AG09319 (cell line): ENCODE measurements around the gene REPS2.

ENCODE experiments used
- DNase-seq: peaks from one replicate; pipeline ENCODE4 v3.0.0-alpha.2; 2010; ENCODE audit warnings: low read depth; ENCODE audit errors: extremely low read depth
- TF ChIP-seq, protein P1 (sequence below): IDR thresholded peaks from 2 replicates; pipeline ENCODE4 v1.5.1; 2011; ENCODE audit warnings: low read depth, mild to moderate bottlenecking, inconsistent platforms, low read length, moderate library complexity

REPS2 gene

GRCh38 chrX:17000751-17001150 lies 54.3 kb downstream of the REPS2 start:
- no peak for DNase-seq
- TF ChIP-seq, protein P1, sequence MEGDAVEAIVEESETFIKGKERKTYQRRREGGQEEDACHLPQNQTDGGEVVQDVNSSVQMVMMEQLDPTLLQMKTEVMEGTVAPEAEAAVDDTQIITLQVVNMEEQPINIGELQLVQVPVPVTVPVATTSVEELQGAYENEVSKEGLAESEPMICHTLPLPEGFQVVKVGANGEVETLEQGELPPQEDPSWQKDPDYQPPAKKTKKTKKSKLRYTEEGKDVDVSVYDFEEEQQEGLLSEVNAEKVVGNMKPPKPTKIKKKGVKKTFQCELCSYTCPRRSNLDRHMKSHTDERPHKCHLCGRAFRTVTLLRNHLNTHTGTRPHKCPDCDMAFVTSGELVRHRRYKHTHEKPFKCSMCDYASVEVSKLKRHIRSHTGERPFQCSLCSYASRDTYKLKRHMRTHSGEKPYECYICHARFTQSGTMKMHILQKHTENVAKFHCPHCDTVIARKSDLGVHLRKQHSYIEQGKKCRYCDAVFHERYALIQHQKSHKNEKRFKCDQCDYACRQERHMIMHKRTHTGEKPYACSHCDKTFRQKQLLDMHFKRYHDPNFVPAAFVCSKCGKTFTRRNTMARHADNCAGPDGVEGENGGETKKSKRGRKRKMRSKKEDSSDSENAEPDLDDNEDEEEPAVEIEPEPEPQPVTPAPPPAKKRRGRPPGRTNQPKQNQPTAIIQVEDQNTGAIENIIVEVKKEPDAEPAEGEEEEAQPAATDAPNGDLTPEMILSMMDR: no peak

GRCh38 chrX:17005712-17006368 lies 59.4 kb downstream of the REPS2 start:
- no peak for DNase-seq
- TF ChIP-seq, protein P1: no peak

GRCh38 chrX:17007134-17007768 lies 60.8 kb downstream of the REPS2 start:
- TF ChIP-seq, protein P1: peak; percentile 10; the same call in 1 of the 2 replicates
- no peak for DNase-seq

- TF ChIP-seq, protein P1: no peak
- no peak for DNase-seq
These were observed 63.6 kb downstream of the REPS2 start for GRCh38 chrX:17009856-17010625.

GRCh38 chrX:17012465-17012864 lies 66.0 kb downstream of the REPS2 start:
- TF ChIP-seq, protein P1: no peak

DNA sequence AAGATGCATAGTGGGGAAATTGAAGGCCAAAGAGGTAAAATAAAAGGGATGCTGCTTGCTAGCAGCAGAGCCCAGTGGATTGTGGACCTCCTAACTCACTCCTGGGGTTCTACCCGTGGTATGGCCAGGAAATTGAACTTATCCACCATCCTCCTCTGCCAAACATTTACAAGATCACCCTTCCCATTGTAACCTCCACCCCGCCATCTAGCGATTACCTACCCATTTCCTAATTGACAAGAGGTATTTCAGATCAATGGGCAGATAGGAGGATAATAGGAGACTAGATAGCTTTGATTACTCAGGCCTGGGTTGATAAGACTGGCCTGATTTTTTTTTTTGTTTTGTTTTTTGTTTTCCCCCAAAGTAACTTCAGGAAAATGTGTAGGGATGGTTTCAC lies 67.8 kb downstream of the REPS2 start:
- no peak for DNase-seq
- TF ChIP-seq, protein P1: no peak

More at GRCh38 chrX:17012465-17012864, 66.0 kb downstream of the REPS2 start:
- no peak for DNase-seq

GRCh38 chrX:17017134-17017533 lies 70.7 kb downstream of the REPS2 start:
- TF ChIP-seq, protein P1: no peak
- DNase-seq: no peak
